Stimulated activated CD4-positive, alpha-beta T cell treated with anti-CD3 and anti-CD28 coated beads, Interleukin-2, amount 100 ng/mL, for 48 hours (primary cell): Measurements from ENCODE around the gene EDRF1.
"Not testable (repeated sequence)": the region's sequence is repeated elsewhere in the genome, so short reads cannot be mapped to it uniquely, and the experiment has no call there.

Source experiments
- DNase-seq, 2 donors: peaks; one replicate each; pipeline ENCODE4 v3.0.0-alpha.2; 2020

EDRF1 gene

GRCh38 chr10:125707541-125708468 is 11.7 kb upstream of the EDRF1 start:
- no peak for DNase-seq

GRCh38 chr10:125708971-125709503 is 10.5 kb upstream of the EDRF1 start:
- no peak for DNase-seq

GRCh38 chr10:125709553-125710474 is 9.7 kb upstream of the EDRF1 start:
- no peak for DNase-seq

GRCh38 chr10:125711110-125711750 is 8.3 kb upstream of the EDRF1 start:
- DNase-seq = no peak

- not testable (repeated sequence) for DNase-seq
Observed at GRCh38 chr10:125714728-125715127, 4.8 kb upstream of the EDRF1 start.

- DNase-seq = no peak
Observed at GRCh38 chr10:125720002-125720382, 483 bp downstream of the EDRF1 start.

- no peak for DNase-seq
Observed at GRCh38 chr10:125721035-125721434, 1.5 kb downstream of the EDRF1 start.

GRCh38 chr10:125722811-125723210 is 3.3 kb downstream of the EDRF1 start:
- DNase-seq = no peak

GRCh38 chr10:125726914-125727313 is 7.4 kb downstream of the EDRF1 start:
- no peak for DNase-seq

GRCh38 chr10:125727436-125727835 is 7.9 kb downstream of the EDRF1 start:
- DNase-seq = no peak

- no peak for DNase-seq
Observed at GRCh38 chr10:125734148-125734547, 14.6 kb downstream of the EDRF1 start.

- DNase-seq = no peak
Observed at GRCh38 chr10:125734823-125735222, 15.3 kb downstream of the EDRF1 start.

- DNase-seq = no peak
Observed at GRCh38 chr10:125738206-125738605, 18.7 kb downstream of the EDRF1 start.

- DNase-seq = no peak
Observed at GRCh38 chr10:125739994-125740679, 20.6 kb downstream of the EDRF1 start.

GRCh38 chr10:125742465-125742864 is 23.0 kb downstream of the EDRF1 start:
- no peak for DNase-seq

- DNase-seq = no peak
Observed at GRCh38 chr10:125744909-125745308, 25.4 kb downstream of the EDRF1 start.

GRCh38 chr10:125747417-125747816 is 27.9 kb downstream of the EDRF1 start:
- no peak for DNase-seq

GRCh38 chr10:125756196-125756595 is 36.7 kb downstream of the EDRF1 start:
- no peak for DNase-seq

- DNase-seq = no peak
Observed at GRCh38 chr10:125756853-125757487, 37.5 kb downstream of the EDRF1 start.

- DNase-seq = no peak
Observed at GRCh38 chr10:125757742-125758141, 38.2 kb downstream of the EDRF1 start.

GRCh38 chr10:125761961-125762360 is 42.5 kb downstream of the EDRF1 start:
- DNase-seq = no peak
